ENCODE measurements around the gene PABPC4L. TPM values are rescaled to one million over a fixed set of nuclear protein-coding genes. Genes with fewer than 3 reads are reported as not detected.
"Not testable (repeated sequence)": the region's sequence is repeated elsewhere in the genome, so short reads cannot be mapped to it uniquely, and the experiment has no call there.

Gene PABPC4L
- 10 to 100 TPM in 4 of 5 donors, 1 to 10 TPM in 1; 9.5 to 18.7 (median 11.8) TPM for polyA plus RNA-seq (ENCODE audit: insufficient read depth in 1 of 5, insufficient read length in 5 of 5, low replicate concordance in 1 of 5)
- long read RNA-seq, donor 1, full-length matches to known transcripts, result 2 of 2 reads
- long read RNA-seq, donor 1, partial matches to known transcripts, result 0 of 2 reads
- long read RNA-seq, donor 1, other reads (novel, unspliced or antisense), result 0 of 2 reads
- long read RNA-seq, donor 2, result 0 reads
- long read RNA-seq, donor 3, result 0 reads
- long read RNA-seq, donor 4, full-length matches to known transcripts, result 2 of 2 reads
- long read RNA-seq, donor 4, partial matches to known transcripts, result 0 of 2 reads
- long read RNA-seq, donor 4, other reads (novel, unspliced or antisense), result 0 of 2 reads
- long read RNA-seq, donor 5, full-length matches to known transcripts, result 2 of 2 reads
- long read RNA-seq, donor 5, partial matches to known transcripts, result 0 of 2 reads
- long read RNA-seq, donor 5, other reads (novel, unspliced or antisense), result 0 of 2 reads
- long read RNA-seq, donor 6, full-length matches to known transcripts, result 2 of 2 reads
- long read RNA-seq, donor 6, partial matches to known transcripts, result 0 of 2 reads
- long read RNA-seq, donor 6, other reads (novel, unspliced or antisense), result 0 of 2 reads
- long read RNA-seq, donor 7, full-length matches to known transcripts, result 2 of 2 reads
- long read RNA-seq, donor 7, partial matches to known transcripts, result 0 of 2 reads
- long read RNA-seq, donor 7, other reads (novel, unspliced or antisense), result 0 of 2 reads
- long read RNA-seq, donor 8, full-length matches to known transcripts, result 1 of 1 reads
- long read RNA-seq, donor 8, partial matches to known transcripts, result 0 of 1 reads
- long read RNA-seq, donor 8, other reads (novel, unspliced or antisense), result 0 of 1 reads

DNA sequence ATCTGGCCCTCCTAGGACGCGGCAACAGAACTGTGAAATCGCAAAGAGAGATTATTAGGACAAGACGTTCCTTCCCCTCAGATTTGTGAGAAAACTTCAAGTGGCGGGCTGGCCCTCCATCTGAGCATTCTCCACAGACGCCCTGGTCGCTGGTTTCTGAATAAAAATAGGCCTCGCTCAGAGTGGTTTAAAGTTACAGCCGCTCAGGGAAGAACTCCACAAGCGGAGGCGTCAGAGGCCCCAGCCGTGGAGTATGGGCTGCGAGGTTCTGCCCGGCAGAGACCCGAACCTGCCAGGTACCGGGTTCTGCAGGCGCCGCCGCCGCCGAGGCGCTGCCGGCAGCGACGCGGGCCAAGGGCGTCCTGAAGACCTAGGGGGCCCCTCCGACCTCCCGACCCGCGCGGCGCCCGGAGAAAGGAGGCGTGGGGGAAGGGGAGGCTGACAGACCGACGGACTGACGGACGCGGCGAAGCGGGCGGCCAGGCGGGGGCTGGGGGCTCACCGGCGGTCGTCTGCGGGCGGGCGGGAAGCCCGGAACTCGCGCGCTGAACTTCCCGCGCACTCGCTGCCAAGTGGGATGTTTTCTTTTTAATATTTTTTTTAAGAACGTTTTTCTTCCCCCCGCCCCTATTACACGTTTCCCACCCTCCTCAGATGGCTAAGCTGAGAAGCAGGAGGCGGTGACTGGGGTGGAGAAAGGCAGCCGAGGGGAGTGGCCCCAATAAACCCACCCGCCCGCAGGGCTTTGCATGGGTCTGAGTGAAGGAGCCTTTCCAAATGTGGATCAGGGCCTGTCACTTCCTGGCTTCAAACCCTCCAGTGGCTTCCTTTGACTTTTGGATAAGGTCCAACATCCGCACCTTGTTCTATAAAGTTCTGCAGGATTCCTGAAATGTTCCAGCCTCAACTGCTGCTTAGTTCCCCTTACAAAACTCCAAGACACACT, at the start of gene PABPC4L:
Gene PABPC4L, minus strand, starts transcription at position 574 of the 946 bp plus-strand sequence. CDS start 770 bp downstream, outside the sequence.
- peak; percentile 79 to 82 for DNase-seq

GRCh38 chr4:134251322-134251721, 49.7 kb upstream of the PABPC4L start:
- no peak for DNase-seq

GRCh38 chr4:134243742-134244713, 42.4 kb upstream of the PABPC4L start:
- no peak for DNase-seq

DNA sequence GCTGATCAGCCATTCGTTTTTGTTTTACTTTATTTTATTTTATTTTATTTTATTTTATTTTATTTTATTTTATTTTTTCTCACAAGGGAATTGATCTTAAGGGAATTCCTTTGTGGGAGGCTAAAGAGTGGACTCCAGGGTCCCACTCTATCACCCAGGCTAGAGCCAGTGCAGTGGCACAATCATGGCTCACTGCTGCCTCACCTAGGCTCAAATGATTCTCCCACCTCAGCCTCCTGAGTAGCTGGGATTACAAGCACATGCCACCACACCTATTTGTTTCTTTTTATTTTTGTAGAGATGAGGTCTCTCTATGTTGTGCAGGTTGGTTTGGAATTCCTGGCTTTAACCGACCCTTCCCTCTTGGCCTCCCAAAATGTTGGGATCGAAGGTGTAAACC, 17.5 kb upstream of the PABPC4L start:
- no peak for DNase-seq

- DNase-seq, result no peak
These were observed 14.8 kb upstream of the PABPC4L start for GRCh38 chr4:134216411-134216810.

GRCh38 chr4:134215620-134216344, 14.2 kb upstream of the PABPC4L start:
- DNase-seq, result no peak

GRCh38 chr4:134207955-134208354, 6.4 kb upstream of the PABPC4L start:
- DNase-seq, result not testable (repeated sequence)

DNA sequence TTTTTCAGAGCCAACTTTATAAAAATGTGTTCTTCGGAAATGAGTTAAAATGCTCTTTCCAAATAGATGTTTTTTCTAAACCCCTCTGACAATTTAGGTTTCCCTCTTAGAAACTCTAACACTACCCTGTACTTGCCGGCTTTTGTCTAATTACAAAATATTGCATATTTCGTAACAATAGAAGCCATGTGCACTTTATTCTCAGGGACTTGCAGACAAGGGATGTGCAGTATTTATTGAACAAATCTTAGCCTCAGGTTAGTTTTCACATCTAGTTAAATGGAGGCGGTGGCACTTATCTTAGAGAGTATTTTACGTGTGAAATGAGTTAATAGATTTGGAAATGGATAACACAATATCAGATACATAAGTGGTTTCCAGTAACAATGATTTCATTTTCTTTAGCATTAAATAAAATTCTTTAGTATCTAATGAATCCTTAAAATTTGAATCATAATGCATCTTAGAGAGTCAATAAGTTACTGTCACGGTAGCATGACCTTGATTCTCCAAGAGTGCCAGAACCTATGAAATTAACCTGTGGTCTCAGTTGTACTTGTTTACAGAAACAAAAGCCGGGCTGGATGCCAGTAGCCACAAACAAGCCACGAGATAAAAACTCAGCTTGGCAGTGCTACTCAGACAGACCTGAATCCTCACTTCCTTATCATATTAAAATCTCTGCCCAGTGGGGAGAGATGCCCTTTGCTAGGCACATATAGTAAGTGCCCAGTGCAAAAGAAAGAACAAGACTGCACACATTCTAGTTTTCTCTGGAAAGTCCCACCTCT, 772 bp upstream of the PABPC4L start:
- DNase-seq, result no peak

GRCh38 chr4:134200811-134201215, 776 bp downstream of the PABPC4L start:
- peak in 1 of 2 donors; percentile 24 for DNase-seq

- no peak for DNase-seq
These were observed 11.6 kb downstream of the PABPC4L start for GRCh38 chr4:134189949-134190348.

DNA sequence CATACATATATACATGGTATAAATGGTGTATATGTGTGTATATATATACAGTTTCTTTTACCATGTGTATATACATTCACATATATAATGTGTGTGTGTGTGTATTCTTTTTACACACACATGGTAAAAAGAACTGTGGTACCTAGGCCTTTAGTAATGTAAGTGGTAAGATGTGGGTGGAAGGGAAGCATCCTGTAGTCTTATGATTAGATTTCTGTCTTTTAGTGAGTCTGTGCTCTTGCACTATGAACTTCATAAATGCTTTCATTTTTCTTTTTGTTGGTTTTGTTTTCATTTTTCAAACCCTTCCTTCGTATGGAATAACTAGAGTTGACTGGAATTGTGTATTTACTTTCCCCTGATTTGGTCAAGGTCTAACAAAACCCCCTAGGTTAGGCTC, 12.1 kb downstream of the PABPC4L start:
- no peak for DNase-seq

DNA sequence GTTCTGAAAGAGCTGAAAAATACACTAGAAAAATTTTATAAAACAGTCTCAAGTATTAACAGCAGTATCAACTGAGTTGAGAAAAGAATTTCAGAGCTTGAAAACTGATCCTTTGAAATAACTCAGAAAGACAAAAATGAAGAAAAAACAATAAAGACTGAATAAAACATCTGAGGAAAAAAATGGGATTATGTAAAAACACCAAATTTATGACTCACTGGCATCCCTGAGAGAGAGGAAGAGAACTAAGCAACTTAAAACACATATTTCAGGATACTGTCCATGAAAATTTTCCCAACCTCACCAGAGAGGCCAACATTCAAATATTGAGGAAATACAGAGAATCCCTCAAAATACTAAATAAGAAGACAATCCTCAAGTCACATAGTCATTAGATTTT, 22.9 kb downstream of the PABPC4L start:
- DNase-seq, result no peak

DNA sequence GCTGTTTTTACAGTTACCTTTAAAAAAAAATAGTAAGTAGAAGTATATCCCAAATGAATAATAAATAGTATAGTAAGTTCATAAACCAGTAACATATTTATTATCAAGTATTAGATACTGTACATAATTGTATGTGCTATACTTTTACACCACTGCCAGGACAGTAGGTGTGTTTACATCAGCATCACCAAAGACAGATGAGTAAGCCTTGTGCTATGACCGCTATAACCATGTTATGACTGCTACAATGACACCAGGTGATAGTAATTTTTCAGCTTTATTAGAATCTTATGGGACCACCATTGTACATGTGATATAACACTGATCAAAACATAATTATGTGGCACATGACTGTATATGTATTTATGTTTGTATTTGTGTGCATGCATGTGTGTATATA, 27.3 kb downstream of the PABPC4L start:
- DNase-seq, result no peak

DNA sequence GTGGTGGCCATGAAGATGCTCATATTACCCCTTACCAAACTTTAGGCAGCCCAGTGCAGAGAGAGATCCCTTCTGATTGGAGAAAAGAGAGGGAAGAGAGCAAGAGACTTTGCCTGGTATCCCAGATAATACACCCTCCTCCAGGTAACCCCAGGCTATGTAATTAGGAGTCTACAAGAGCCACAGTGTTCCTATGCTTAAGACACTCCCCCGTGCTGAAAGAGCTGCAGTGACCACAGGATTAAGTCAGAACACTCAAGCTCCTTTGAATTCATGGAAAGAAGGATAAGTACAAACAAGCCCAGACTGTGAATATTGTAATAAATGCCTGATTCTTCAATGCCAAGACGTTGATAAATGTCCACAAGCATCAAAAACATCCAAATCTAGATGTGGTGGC, 41.4 kb downstream of the PABPC4L start:
- DNase-seq, result no peak

DNA sequence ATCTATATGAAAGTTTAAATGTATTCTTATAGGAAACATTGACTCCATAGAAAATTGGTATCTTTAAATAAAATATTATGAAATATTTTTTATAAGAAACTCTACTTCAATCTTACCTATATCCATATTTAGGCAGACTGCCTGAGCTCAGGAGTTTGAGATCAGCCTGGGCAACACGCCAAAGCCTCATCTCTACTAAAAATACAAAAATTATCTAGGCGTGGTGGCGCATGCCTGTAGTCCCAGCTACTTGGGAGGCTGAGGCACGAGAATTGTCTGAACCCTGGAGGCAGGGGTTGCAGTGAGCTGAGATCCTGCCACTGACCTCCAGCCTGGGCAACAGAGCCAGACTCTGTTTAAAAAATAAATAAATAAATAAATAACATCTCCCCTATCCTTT, 47.5 kb downstream of the PABPC4L start:
- no peak for DNase-seq

- DNase-seq, result no peak
These were observed 53.6 kb downstream of the PABPC4L start for GRCh38 chr4:134147941-134148340.
